HepG2 (cell line): Measurements from ENCODE around the gene SLC35B2. TPM values are rescaled to one million over a fixed set of nuclear protein-coding genes. Genes with fewer than 3 reads are reported as not detected.

Source experiments
- ATM ChIP-seq: fragments of 450-650 bp; IDR thresholded peaks from 2 replicates; pipeline ENCODE4 v1.7.1; 2017; ENCODE audit warnings: mild to moderate bottlenecking, borderline replicate concordance
- CEBPG ChIP-seq: IDR thresholded peaks from 2 replicates; pipeline ENCODE4 v1.6.1; 2016
- IRF1 ChIP-seq: sonication (generic); formaldehyde crosslinking; IDR thresholded peaks from 2 replicates; pipeline ENCODE4 v1.4.0; 2020; ENCODE audit warnings: low read depth, mild to moderate bottlenecking, missing genetic modification reagents
- ISX ChIP-seq: sonication (generic); formaldehyde crosslinking; conservative IDR thresholded peaks from 2 replicates; pipeline ENCODE4 v1.5.0; 2020; ENCODE audit warnings: missing genetic modification reagents
- LCORL ChIP-seq, 2 experiments: fragments of 450-650 bp in 1 of 2; sonication (generic) in 1 of 2; formaldehyde crosslinking in 1 of 2; IDR thresholded peaks; 2 replicates each; pipeline versions ENCODE4 v1.5.0 to v1.6.1; 2017 to 2020; ENCODE audit warnings: antibody characterized with exemption in 1 of 2, missing genetic modification reagents in 1 of 2
- MTA1 ChIP-seq: sonication (generic); formaldehyde crosslinking; IDR thresholded peaks from 2 replicates; pipeline ENCODE4 v1.4.0; 2020; ENCODE audit warnings: missing genetic modification reagents, mild to moderate bottlenecking, borderline replicate concordance
- RARG ChIP-seq: sonication (generic); formaldehyde crosslinking; IDR thresholded peaks from 2 replicates; pipeline ENCODE4 v1.4.0; 2020; ENCODE audit warnings: low read depth, mild to moderate bottlenecking, missing genetic modification reagents
- RNF219 ChIP-seq: sonication (generic); formaldehyde crosslinking; IDR thresholded peaks from 2 replicates; pipeline ENCODE4 v1.5.0; 2020; ENCODE audit warnings: mild to moderate bottlenecking, missing genetic modification reagents
- SMARCC2 ChIP-seq: fragments of 450-650 bp; IDR thresholded peaks from 2 replicates; pipeline ENCODE4 v1.6.1; 2017; ENCODE audit warnings: antibody characterized with exemption, mild to moderate bottlenecking
- SMYD3 ChIP-seq: sonication (generic); formaldehyde crosslinking; IDR thresholded peaks from 2 replicates; pipeline ENCODE4 v1.8.1; 2023; ENCODE audit warnings: mild to moderate bottlenecking, missing genetic modification reagents
- TGIF2 ChIP-seq: IDR thresholded peaks from 2 replicates; pipeline ENCODE4 v1.6.1; 2016; ENCODE audit warnings: control low read depth, missing compliant biosample characterization
- ZKSCAN1 ChIP-seq: fragments of 150-350 bp; IDR thresholded peaks from 2 replicates; pipeline ENCODE4 v1.6.1; 2014; ENCODE audit warnings: low read length
- ZMYM4 ChIP-seq: sonication (generic); formaldehyde crosslinking; IDR thresholded peaks from 2 replicates; pipeline ENCODE4 v1.8.1; 2023; ENCODE audit warnings: mild to moderate bottlenecking, missing genetic modification reagents
- ZNF121 ChIP-seq: sonication (generic); formaldehyde crosslinking; IDR thresholded peaks from 2 replicates; pipeline ENCODE4 v1.5.0; 2020; ENCODE audit warnings: mild to moderate bottlenecking, missing genetic modification reagents
- ZNF230 ChIP-seq: sonication (generic); formaldehyde crosslinking; IDR thresholded peaks from 2 replicates; pipeline ENCODE4 v1.4.0; 2020; ENCODE audit warnings: mild to moderate bottlenecking, missing genetic modification reagents
- ZNF263 ChIP-seq: sonication (generic); formaldehyde crosslinking; IDR thresholded peaks from 2 replicates; pipeline ENCODE4 v1.4.0; 2020; ENCODE audit warnings: missing genetic modification reagents
- ZNF337 ChIP-seq: sonication (generic); formaldehyde crosslinking; IDR thresholded peaks from 2 replicates; pipeline ENCODE4 v1.5.1; 2020; ENCODE audit warnings: missing genetic modification reagents, low read depth, mild to moderate bottlenecking, borderline replicate concordance
- ZNF350 ChIP-seq: sonication (generic); formaldehyde crosslinking; IDR thresholded peaks from 2 replicates; pipeline ENCODE4 v1.4.0; 2020; ENCODE audit warnings: mild to moderate bottlenecking, low read depth, missing genetic modification reagents, borderline replicate concordance
- ZNF354B ChIP-seq: sonication (generic); formaldehyde crosslinking; IDR thresholded peaks from 2 replicates; pipeline ENCODE4 v1.8.0; 2022; ENCODE audit warnings: mild to moderate bottlenecking, missing genetic modification reagents
- ZNF468 ChIP-seq: sonication (generic); formaldehyde crosslinking; IDR thresholded peaks from 2 replicates; pipeline ENCODE4 v1.8.0; 2022; ENCODE audit warnings: mild to moderate bottlenecking, moderate library complexity, missing genetic modification reagents
- ZNF564 ChIP-seq: sonication (generic); formaldehyde crosslinking; IDR thresholded peaks from 2 replicates; pipeline ENCODE4 v1.8.1; 2023; ENCODE audit warnings: mild to moderate bottlenecking, missing genetic modification reagents
- ZNF703 ChIP-seq: sonication (generic); formaldehyde crosslinking; IDR thresholded peaks from 2 replicates; pipeline ENCODE4 v1.5.1; 2020; ENCODE audit warnings: missing genetic modification reagents, mild to moderate bottlenecking, moderate library complexity, borderline replicate concordance
- ZSCAN20 ChIP-seq: sonication (generic); formaldehyde crosslinking; IDR thresholded peaks from 2 replicates; pipeline ENCODE4 v1.4.0; 2020; ENCODE audit warnings: missing genetic modification reagents, mild to moderate bottlenecking, borderline replicate concordance
- ZSCAN22 ChIP-seq: sonication (generic); formaldehyde crosslinking; IDR thresholded peaks from 2 replicates; pipeline ENCODE4 v1.4.0; 2020; ENCODE audit warnings: mild to moderate bottlenecking, missing genetic modification reagents
- ZSCAN29 ChIP-seq: sonication (generic); formaldehyde crosslinking; conservative IDR thresholded peaks from 2 replicates; pipeline ENCODE4 v1.4.0; 2020; ENCODE audit warnings: mild to moderate bottlenecking, missing genetic modification reagents
- polyA plus RNA-seq, 8 experiments: library from polyadenylated mRNA; depleted of rRNA in 3 of 8; stranded (reverse) in 7 of 8; unstranded in 1 of 8; fragments of >200 nt; fragmentation: Illumina TruSeq in 4 of 8; extraction: Trizol in 4 of 8; gene quantifications; 2 replicates each; pipeline versions ENCODE4 v1.2.1 to v1.2.3, GENCODE V29; 2011 to 2016; ENCODE audit warnings: low read depth in 4 of 8, missing spikeins in 1 of 8, mixed read lengths in 1 of 8; ENCODE audit not compliant: insufficient read depth in 1 of 8
- total RNA-seq, 5 experiments: library from RNA; depleted of rRNA; stranded (reverse); fragments of >200 nt; fragmentation: Illumina TruSeq; extraction: Trizol; gene quantifications; 2 replicates each; pipeline ENCODE4 v1.2.3, GENCODE V29; 2016; ENCODE audit warnings: low read depth in 1 of 5
- TF ChIP-seq, protein P1 (sequence below): sonication (generic); formaldehyde crosslinking; IDR thresholded peaks from 2 replicates; pipeline ENCODE4 v1.4.0; 2020; ENCODE audit warnings: missing genetic modification reagents

SLC35B2 gene
- total and polyA plus RNA-seq, 2 of the 13 experiments (the other 11 are each of a cell fraction or from before 2014, with no cell fraction given): 61.1 to 148 TPM

- TF ChIP-seq ZNF230 (peak; percentile 79; the same call in 1 of the 2 replicates), ZSCAN20 (CRISPR knock-in tag) (0 out of 2 replicates have a peak, but pooled peaks have one; percentile 42), ATM (no peak), SMARCC2 (no peak), ZNF121 (CRISPR knock-in tag) (peak; percentile 77; the same call in 1 of the 2 replicates), RARG (CRISPR knock-in tag) (no peak), ZNF703 (no peak), ZNF354B (CRISPR knock-in tag) (no peak; the same call in 1 of the 2 replicates), LCORL (IDR thresholded peaks at IDR 0.05) (no peak), LCORL (CRISPR knock-in tag; IDR thresholded peaks at IDR 0.05) (peak; percentile 90), MTA1 (CRISPR knock-in tag) (peak; percentile 15; the same call in 1 of the 2 replicates), SMYD3 (CRISPR knock-in tag) (0 out of 2 replicates have a peak, but pooled peaks have one; percentile 33), TGIF2 (CRISPR knock-in tag) (peak; percentile 91), ZSCAN22 (no peak), ISX (CRISPR knock-in tag) (no peak), ZNF337 (CRISPR knock-in tag) (no peak), ZNF350 (CRISPR knock-in tag) (peak; percentile 90), ZNF263 (CRISPR knock-in tag) (no peak; the same call in 1 of the 2 replicates), ZKSCAN1 (no peak), CEBPG (0 out of 2 replicates have a peak, but pooled peaks have one; percentile 1), ZNF564 (CRISPR knock-in tag) (0 out of 2 replicates have a peak, but pooled peaks have one; percentile 37), ZSCAN29 (CRISPR knock-in tag) (no peak), ZMYM4 (CRISPR knock-in tag) (peak; percentile 88; the same call in 1 of the 2 replicates), ZNF468 (no peak), RNF219 (CRISPR knock-in tag) (no peak), IRF1 (CRISPR knock-in tag) (peak; percentile 94; the same call in 1 of the 2 replicates)
- TF ChIP-seq, protein P1, sequence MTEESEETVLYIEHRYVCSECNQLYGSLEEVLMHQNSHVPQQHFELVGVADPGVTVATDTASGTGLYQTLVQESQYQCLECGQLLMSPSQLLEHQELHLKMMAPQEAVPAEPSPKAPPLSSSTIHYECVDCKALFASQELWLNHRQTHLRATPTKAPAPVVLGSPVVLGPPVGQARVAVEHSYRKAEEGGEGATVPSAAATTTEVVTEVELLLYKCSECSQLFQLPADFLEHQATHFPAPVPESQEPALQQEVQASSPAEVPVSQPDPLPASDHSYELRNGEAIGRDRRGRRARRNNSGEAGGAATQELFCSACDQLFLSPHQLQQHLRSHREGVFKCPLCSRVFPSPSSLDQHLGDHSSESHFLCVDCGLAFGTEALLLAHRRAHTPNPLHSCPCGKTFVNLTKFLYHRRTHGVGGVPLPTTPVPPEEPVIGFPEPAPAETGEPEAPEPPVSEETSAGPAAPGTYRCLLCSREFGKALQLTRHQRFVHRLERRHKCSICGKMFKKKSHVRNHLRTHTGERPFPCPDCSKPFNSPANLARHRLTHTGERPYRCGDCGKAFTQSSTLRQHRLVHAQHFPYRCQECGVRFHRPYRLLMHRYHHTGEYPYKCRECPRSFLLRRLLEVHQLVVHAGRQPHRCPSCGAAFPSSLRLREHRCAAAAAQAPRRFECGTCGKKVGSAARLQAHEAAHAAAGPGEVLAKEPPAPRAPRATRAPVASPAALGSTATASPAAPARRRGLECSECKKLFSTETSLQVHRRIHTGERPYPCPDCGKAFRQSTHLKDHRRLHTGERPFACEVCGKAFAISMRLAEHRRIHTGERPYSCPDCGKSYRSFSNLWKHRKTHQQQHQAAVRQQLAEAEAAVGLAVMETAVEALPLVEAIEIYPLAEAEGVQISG: peak; percentile 98
Observed at GRCh38 chr6:44257025-44257752, at the start of gene SLC35B2 (continued).
